Gastrocnemius medialis (tissue), 4 donors: ENCODE measurements around the gene ALAS2. TPM values are rescaled to one million over a fixed set of nuclear protein-coding genes. Genes with fewer than 3 reads are reported as not detected.
"Not testable (repeated sequence)": the region's sequence is repeated elsewhere in the genome, so short reads cannot be mapped to it uniquely, and the experiment has no call there.

Experiments
- ATAC-seq, 2 donors: fragments of 150-250 bp; one replicate each; pipeline ENCODE4 v1.9.1; 2016
- DNase-seq, 2 donors: peaks; one replicate each; pipeline ENCODE4 v3.0.0-alpha.2; 2019
- H3K27ac ChIP-seq, 4 donors: fragments of 200-600 bp; sonication (generic); 1 replicate in 1 of 4; 2 replicates in 3 of 4; pipeline ENCODE4 v1.5.1; 2016 to 2018; ENCODE audit warnings: mild to moderate bottlenecking in 2 of 4, moderate library complexity in 1 of 4
- H3K27me3 ChIP-seq, 3 donors: fragments of 200-600 bp; sonication (generic) in 2 of 3; 1 replicate in 1 of 3; 2 replicates in 2 of 3; pipeline versions ENCODE4 v1.5.1 to v1.6.0; 2016 to 2019; ENCODE audit warnings: mild to moderate bottlenecking in 1 of 3, moderate library complexity in 1 of 3
- H3K36me3 ChIP-seq, 2 donors: fragments of 200-600 bp; sonication (generic) in 1 of 2; one replicate each; pipeline ENCODE4 v1.5.1; 2017 to 2018
- H3K4me1 ChIP-seq, 2 donors: fragments of 200-600 bp; sonication (generic) in 1 of 2; one replicate each; pipeline ENCODE4 v1.5.1; 2016 to 2017; ENCODE audit warnings: mild to moderate bottlenecking in 2 of 2
- H3K4me3 ChIP-seq, 4 donors: fragments of 200-600 bp; sonication (generic) in 3 of 4; 1 replicate in 1 of 4; 2 replicates in 3 of 4; pipeline ENCODE4 v1.5.1; 2016 to 2019; ENCODE audit warnings: mild to moderate bottlenecking in 2 of 4
- H3K9me3 ChIP-seq, 3 donors: fragments of 200-600 bp; sonication (generic) in 2 of 3; 1 replicate in 1 of 3; 2 replicates in 2 of 3; pipeline ENCODE4 v1.5.1; 2016 to 2019
- CTCF ChIP-seq, 5 experiments: fragments of 450-650 bp in 3 of 5; fragments of 200-600 bp in 2 of 5; sonication (generic) in 2 of 5; IDR thresholded peaks in 4 of 5; conservative IDR thresholded peaks in 1 of 5; 1 replicate in 4 of 5; 2 replicates in 1 of 5; pipeline ENCODE4 v1.5.1; 2016 to 2019; ENCODE audit warnings: antibody characterized with exemption in 5 of 5, mild to moderate bottlenecking in 3 of 5, moderate library complexity in 3 of 5
- POLR2A ChIP-seq, 2 donors: fragments of 450-650 bp; IDR thresholded peaks; one replicate each; pipeline ENCODE4 v1.6.1; 2017; ENCODE audit warnings: antibody characterized with exemption in 2 of 2, mild to moderate bottlenecking in 2 of 2, moderate library complexity in 2 of 2
- in situ Hi-C, 4 donors: fragments of 200-750 bp; cut with MboI; loops; one replicate each; pipeline versions ENCODE4 v1.15.0 to v1.8.0; 2017; ENCODE audit warnings: low sequenced_read_pairs in 4 of 4
- intact Hi-C: fragments of 100-400 bp; cut with DNase I; formaldehyde crosslinking; loops from one replicate; pipeline ENCODE4 v1.15.1; 2023; ENCODE audit warnings: low total_unique reads
- total RNA-seq, 4 donors: library from RNA; depleted of rRNA; stranded (reverse); fragments of >200 nt; gene quantifications; one replicate each; pipeline versions ENCODE4 v1.1.0 to v1.2.3, GENCODE V29; 2016

Gene ALAS2
- total RNA-seq, 4 donors from 2014 or later: 0.58 to 2.2 TPM; not detected in 2

GRCh38 chrX:54991706-54992105 is 39.1 kb downstream of the ALAS2 start:
- DNase-seq: no peak
- Histone ChIP-seq H3K36me3 (no peaks in the 10 kb centered on the region), H3K27me3 (no peaks in the 10 kb centered on the region), H3K27ac (peak overlapping the region; percentile 84 to 93 (median 90)), H3K4me1 (peaks cover 23 to 33% of the 10 kb centered on the region in 2 donors), H3K9me3 (no peaks in the 10 kb centered on the region), H3K4me3 (peak overlapping the region in 3 of 4 donors; percentile 40 to 46 (median 41))
- no peak for TF ChIP-seq CTCF (IDR thresholded peaks at IDR 0.05 in 4 of 5, conservative IDR thresholded peaks at IDR 0.05 in 1 of 5)
- TF ChIP-seq POLR2A (IDR thresholded peaks at IDR 0.05): no peak
- ATAC-seq: no peak
- in situ Hi-C loops: no loop called here
- intact Hi-C loops: no loop called here

GRCh38 chrX:54983306-54983705 is 47.5 kb downstream of the ALAS2 start:
- H3K9me3 ChIP-seq: not testable (repeated sequence)

GRCh38 chrX:54980334-54980733 is 50.4 kb downstream of the ALAS2 start:
- DNase-seq: no peak
- Histone ChIP-seq H3K4me3 (no peak overlapping the region), H3K9me3 (no peaks in the 10 kb centered on the region), H3K27me3 (no peaks in the 10 kb centered on the region), H3K4me1 (peaks cover 0 to 6% of the 10 kb centered on the region in 2 donors), H3K27ac (peak overlapping the region in 3 of 4 donors; percentile 24 to 58 (median 45)), H3K36me3 (no peaks in the 10 kb centered on the region)
- no peak for ATAC-seq
- TF ChIP-seq CTCF (IDR thresholded peaks at IDR 0.05 in 4 of 5, conservative IDR thresholded peaks at IDR 0.05 in 1 of 5): no peak
- TF ChIP-seq POLR2A (IDR thresholded peaks at IDR 0.05): no peak
- intact Hi-C loops: no loop called here
- in situ Hi-C loops: no loop called here

More at GRCh38 chrX:54983306-54983705, 47.5 kb downstream of the ALAS2 start:
- intact Hi-C loops, H3K4me3 ChIP-seq, DNase-seq, H3K27me3 ChIP-seq, ATAC-seq, in situ Hi-C loops, H3K27ac ChIP-seq, H3K36me3 ChIP-seq, H3K4me1 ChIP-seq: not testable (repeated sequence)

- no peaks in the 10 kb centered on the region for H3K27me3 ChIP-seq
- no peaks in the 10 kb centered on the region for H3K36me3 ChIP-seq
- ATAC-seq: no peak
- no peaks in the 10 kb centered on the region for H3K9me3 ChIP-seq
- H3K27ac ChIP-seq: peak overlapping the region in 3 of 4 donors; percentile 45 to 58 (median 45)
- no peak for DNase-seq
- peaks cover 0 to 6% of the 10 kb centered on the region in 2 donors for H3K4me1 ChIP-seq
- intact Hi-C loops: no loop called here
- TF ChIP-seq POLR2A (IDR thresholded peaks at IDR 0.05) (no peak), CTCF (IDR thresholded peaks at IDR 0.05 in 4 of 5, conservative IDR thresholded peaks at IDR 0.05 in 1 of 5) (no peak)
- in situ Hi-C loops: no loop called here
- no peak overlapping the region for H3K4me3 ChIP-seq
Measured at GRCh38 chrX:54979432-54979831, 51.3 kb downstream of the ALAS2 start.

- ATAC-seq (no peak), DNase-seq (no peak)
- intact Hi-C loops (no loop called here), in situ Hi-C loops (no loop called here)
- H3K27ac ChIP-seq: peak overlapping the region in 3 of 4 donors; percentile 13 to 58 (median 45)
- H3K9me3 ChIP-seq: no peaks in the 10 kb centered on the region
- H3K4me3 ChIP-seq: no peak overlapping the region
- H3K4me1 ChIP-seq: peaks cover 0 to 6% of the 10 kb centered on the region in 2 donors
- TF ChIP-seq CTCF (IDR thresholded peaks at IDR 0.05 in 4 of 5, conservative IDR thresholded peaks at IDR 0.05 in 1 of 5) (no peak), POLR2A (IDR thresholded peaks at IDR 0.05) (no peak)
- H3K27me3 ChIP-seq: no peaks in the 10 kb centered on the region
- H3K36me3 ChIP-seq: no peaks in the 10 kb centered on the region
Measured at GRCh38 chrX:54978448-54978847, 52.3 kb downstream of the ALAS2 start.
